Stimulated activated naive CD8-positive, alpha-beta T cell treated with anti-CD3 and anti-CD28 coated beads, Interleukin-15, Interleukin-2, amounts not matched to agents 100 ng/mL and 50 ng/mL, for 24 hours (primary cell): Measurements from ENCODE around the gene IFIH1.

Experiments
- H3K27ac Mint-ChIP-seq: one replicate; pipeline ENCODE4 v1.8.0; 2021; ENCODE audit warnings: mild to moderate bottlenecking, mixed read lengths
- H3K27me3 Mint-ChIP-seq: one replicate; pipeline ENCODE4 v1.8.0; 2021; ENCODE audit warnings: mixed read lengths
- H3K36me3 Mint-ChIP-seq: one replicate; pipeline ENCODE4 v1.8.0; 2021; ENCODE audit warnings: low read depth, mixed read lengths
- H3K4me1 Mint-ChIP-seq: one replicate; pipeline ENCODE4 v1.8.0; 2021; ENCODE audit warnings: low read depth, mixed read lengths
- H3K4me3 Mint-ChIP-seq: one replicate; pipeline ENCODE4 v1.8.0; 2021; ENCODE audit warnings: mild to moderate bottlenecking, mixed read lengths
- H3K9me3 Mint-ChIP-seq: one replicate; pipeline ENCODE4 v1.8.0; 2021; ENCODE audit warnings: mixed read lengths

The IFIH1 gene

DNA sequence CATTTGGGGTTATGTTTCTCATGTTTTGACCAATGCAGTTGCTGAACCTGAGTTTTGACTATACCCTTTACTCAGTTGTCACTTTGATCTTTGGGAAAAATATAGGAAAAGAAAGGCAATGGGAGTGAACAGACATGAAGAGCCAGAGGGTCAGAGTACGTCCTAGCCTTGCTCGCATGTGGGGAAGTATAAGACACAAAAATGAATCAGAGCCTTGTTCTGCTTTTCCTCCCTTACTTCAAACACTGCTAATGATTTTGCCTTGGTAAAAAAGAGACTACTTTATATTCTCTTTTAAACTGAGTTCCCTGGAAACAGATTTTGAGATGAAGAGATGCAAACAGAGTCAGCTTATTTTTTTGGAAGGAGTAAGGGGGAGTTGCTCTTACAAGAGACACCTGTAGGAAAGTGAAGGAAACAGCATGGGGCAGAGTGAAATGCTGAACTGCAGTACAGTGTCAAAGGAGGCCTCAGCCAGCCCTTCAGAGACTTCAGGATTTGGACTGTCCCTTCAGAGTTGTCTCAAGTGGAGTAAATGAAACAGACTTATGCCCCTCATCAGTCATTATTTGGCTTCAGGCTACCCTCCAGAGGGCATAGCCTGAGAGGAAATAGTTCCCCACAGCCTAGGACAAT is 64.1 kb downstream of the IFIH1 start:
- H3K36me3 Mint-ChIP-seq = no peaks in the 10 kb centered on the region
- peaks cover 6% of the 10 kb centered on the region for H3K27me3 Mint-ChIP-seq
- H3K4me1 Mint-ChIP-seq = no peaks in the 10 kb centered on the region
- H3K27ac Mint-ChIP-seq = no peak overlapping the region
- no peak overlapping the region for H3K4me3 Mint-ChIP-seq
- peaks cover 6% of the 10 kb centered on the region for H3K9me3 Mint-ChIP-seq

GRCh38 chr2:162253435-162253834 is 65.0 kb downstream of the IFIH1 start:
- Mint-ChIP-seq H3K4me1 (no peaks in the 10 kb centered on the region), H3K27me3 (peaks cover 9% of the 10 kb centered on the region), H3K4me3 (no peak overlapping the region), H3K9me3 (peaks cover 6% of the 10 kb centered on the region), H3K36me3 (no peaks in the 10 kb centered on the region), H3K27ac (no peak overlapping the region)

- Mint-ChIP-seq H3K27me3 (peaks cover 14% of the 10 kb centered on the region), H3K36me3 (no peaks in the 10 kb centered on the region), H3K27ac (no peak overlapping the region), H3K9me3 (peaks cover 6% of the 10 kb centered on the region), H3K4me1 (no peaks in the 10 kb centered on the region), H3K4me3 (no peak overlapping the region)
Measured at GRCh38 chr2:162252153-162252552, 66.3 kb downstream of the IFIH1 start.

- H3K9me3 Mint-ChIP-seq = peaks cover 6% of the 10 kb centered on the region
- H3K27ac Mint-ChIP-seq = no peak overlapping the region
Measured at GRCh38 chr2:162245781-162246180, 72.7 kb downstream of the IFIH1 start.

DNA sequence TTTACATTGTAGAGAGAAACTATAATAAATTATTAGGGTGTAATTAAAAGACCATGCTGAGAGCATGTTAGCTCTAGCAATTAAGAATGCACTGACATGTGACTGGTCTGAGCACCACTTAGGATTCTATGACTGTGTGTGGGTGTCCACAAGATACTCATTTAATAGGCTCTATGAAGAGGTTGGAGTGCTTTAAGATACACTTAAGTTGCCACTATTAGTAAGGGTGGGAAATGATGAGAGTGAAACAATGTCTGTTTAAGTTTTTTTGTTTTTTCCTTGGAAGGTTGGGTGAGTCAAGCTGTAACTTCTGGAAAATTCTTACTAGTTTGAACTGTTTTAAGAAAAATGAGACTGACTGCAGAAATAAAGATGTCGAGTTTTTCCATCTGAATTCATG is 73.4 kb downstream of the IFIH1 start:
- Mint-ChIP-seq H3K36me3 (no peaks in the 10 kb centered on the region), H3K9me3 (peaks cover under 1% of the 10 kb centered on the region), H3K4me1 (no peaks in the 10 kb centered on the region), H3K4me3 (no peak overlapping the region), H3K27ac (no peak overlapping the region), H3K27me3 (peaks cover 42% of the 10 kb centered on the region)

More at GRCh38 chr2:162245781-162246180, 72.7 kb downstream of the IFIH1 start:
- H3K27me3 Mint-ChIP-seq = peaks cover 40% of the 10 kb centered on the region
- no peaks in the 10 kb centered on the region for H3K4me1 Mint-ChIP-seq
- H3K4me3 Mint-ChIP-seq = no peak overlapping the region
- no peaks in the 10 kb centered on the region for H3K36me3 Mint-ChIP-seq

DNA sequence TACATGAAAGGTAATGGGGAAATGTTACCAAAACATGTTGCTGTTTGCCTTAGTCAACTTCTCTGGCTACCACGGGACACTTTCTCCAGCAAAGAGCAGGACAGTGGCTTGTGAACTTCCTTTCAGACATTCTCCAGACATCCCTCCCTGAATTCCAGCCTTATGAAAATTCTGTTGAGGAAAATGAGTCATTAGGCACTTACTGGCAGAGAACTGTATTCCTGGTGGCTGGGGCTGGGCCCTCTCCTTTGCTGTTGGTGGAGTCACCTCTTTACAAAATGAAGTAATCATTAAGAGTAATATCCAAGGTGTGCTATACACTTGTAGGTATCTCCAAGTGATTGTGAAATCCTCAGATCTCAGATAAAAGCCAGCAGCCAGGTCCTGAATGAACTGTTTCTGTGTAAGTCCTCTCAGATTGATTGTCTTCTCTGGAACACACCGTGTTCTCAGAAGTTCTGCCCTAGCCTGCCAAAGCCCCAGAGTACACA is 73.9 kb downstream of the IFIH1 start:
- Mint-ChIP-seq H3K9me3 (no peaks in the 10 kb centered on the region), H3K27me3 (peaks cover 46% of the 10 kb centered on the region), H3K4me3 (no peak overlapping the region), H3K36me3 (no peaks in the 10 kb centered on the region), H3K27ac (no peak overlapping the region), H3K4me1 (no peaks in the 10 kb centered on the region)

- Mint-ChIP-seq H3K4me3 (no peak overlapping the region), H3K27ac (no peak overlapping the region), H3K36me3 (no peaks in the 10 kb centered on the region), H3K27me3 (peaks cover 46% of the 10 kb centered on the region), H3K4me1 (no peaks in the 10 kb centered on the region), H3K9me3 (no peaks in the 10 kb centered on the region)
Measured at GRCh38 chr2:162243715-162244114, 74.8 kb downstream of the IFIH1 start.

GRCh38 chr2:162243294-162243693 is 75.2 kb downstream of the IFIH1 start, which contains the start of gene FAP:
Gene FAP (minus strand): TSS chr2:162243445. CDS start chr2:162243327, 118 bp downstream.
- Mint-ChIP-seq H3K36me3 (no peaks in the 10 kb centered on the region), H3K4me1 (no peaks in the 10 kb centered on the region), H3K27ac (no peak within 1 kb of the TSS), H3K27me3 (peaks cover 46% of the 10 kb centered on the region), H3K4me3 (no peak within 1 kb of the TSS), H3K9me3 (no peaks in the 10 kb centered on the region)

DNA sequence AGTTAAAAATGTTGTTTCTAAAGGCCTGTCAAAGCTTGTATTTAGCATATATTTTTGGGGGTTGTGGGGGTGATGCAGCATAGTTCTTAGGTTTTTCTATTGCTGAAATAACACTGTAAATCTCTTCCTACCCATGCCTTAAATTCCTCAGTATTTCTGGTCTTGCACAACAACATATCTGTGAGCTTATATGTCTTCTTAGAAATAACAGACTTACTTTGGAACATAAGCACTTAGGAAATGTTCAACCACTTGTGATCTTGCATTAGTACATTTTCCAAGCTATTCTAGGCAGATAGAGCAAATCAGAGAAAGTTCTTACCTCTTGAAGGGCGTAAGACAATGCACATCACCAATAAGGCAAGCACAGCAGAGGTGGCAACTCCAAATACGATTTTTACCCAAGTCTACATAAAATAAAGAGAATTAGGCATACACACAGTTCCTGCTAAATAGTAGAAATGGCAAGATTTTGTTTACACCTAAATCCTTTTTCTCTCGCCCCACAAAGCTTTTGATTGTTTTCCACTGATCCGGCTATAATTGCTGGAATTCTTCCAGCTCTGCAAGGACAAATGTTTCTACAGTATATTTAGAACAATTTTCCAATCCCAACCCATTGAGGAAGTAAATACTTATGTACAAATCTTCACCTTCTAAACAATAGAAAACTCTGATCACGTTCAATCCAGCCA is 75.8 kb downstream of the IFIH1 start:
- Mint-ChIP-seq H3K36me3 (no peaks in the 10 kb centered on the region), H3K27ac (no peak overlapping the region), H3K9me3 (no peaks in the 10 kb centered on the region), H3K4me3 (no peak overlapping the region), H3K27me3 (peaks cover 46% of the 10 kb centered on the region), H3K4me1 (no peaks in the 10 kb centered on the region)

DNA sequence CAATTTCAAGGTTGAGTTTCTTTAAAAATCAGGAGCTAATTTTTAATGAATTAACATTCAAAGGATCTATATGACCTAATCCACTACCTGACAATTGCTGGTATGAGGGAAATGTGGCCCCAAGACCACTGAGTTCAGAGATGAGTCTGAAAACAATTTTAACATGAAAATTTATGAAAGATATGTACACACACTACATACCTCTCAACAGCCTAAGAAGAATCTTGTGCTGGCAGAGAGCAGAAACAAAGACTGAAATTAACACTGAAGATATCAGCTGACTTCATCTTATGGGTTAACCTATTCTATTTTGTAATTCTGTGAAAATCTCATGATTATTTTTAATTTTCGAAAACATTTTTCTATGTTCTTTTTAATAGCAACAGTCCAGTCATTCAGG is 76.9 kb downstream of the IFIH1 start:
- peaks cover 46% of the 10 kb centered on the region for H3K27me3 Mint-ChIP-seq
- H3K36me3 Mint-ChIP-seq = no peaks in the 10 kb centered on the region
- H3K27ac Mint-ChIP-seq = no peak overlapping the region
- H3K4me1 Mint-ChIP-seq = no peaks in the 10 kb centered on the region
- no peak overlapping the region for H3K4me3 Mint-ChIP-seq
- no peaks in the 10 kb centered on the region for H3K9me3 Mint-ChIP-seq

DNA sequence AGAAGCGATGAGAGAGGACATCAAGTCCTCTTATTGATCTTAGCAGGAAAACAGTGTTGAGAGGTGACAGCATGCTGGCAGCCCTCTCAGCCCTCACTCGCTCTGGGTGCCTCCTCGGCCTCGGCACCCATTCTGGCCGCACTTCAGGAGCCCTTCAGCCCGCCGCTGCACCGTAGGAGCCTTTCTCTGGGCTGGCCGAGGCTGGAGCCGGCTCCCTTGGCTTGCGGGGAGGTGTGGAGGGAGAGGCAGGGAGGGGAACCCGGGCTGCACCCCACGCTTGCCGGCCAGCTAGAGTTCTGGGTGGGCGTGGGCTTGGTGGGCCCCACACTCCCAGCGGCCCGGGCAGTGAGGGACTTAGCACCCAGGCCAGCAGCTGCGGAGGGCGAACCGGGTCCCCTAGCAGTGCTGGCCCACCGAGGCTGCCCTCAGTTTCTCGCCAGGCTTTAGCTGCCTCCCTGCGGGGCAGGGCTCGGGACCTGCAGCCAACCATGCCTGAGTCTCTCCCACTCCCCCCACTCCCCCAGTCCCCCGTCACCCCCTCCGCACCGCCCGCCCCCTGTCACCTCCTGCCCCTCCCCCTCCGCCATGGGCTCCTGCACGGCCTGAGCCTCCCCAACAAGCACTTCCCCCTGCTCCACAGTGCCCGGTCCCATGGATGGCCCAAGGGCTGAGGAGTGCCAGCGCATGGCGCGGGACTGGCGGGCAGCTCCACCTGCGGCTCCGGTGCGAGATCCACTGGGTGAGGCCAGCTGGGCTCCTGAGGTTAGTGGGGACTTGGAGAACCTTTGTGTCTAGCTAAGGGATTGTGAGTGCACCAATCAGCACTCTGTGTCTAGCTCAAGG is 83.6 kb downstream of the IFIH1 start:
- Mint-ChIP-seq H3K4me3 (no peak overlapping the region), H3K4me1 (no peaks in the 10 kb centered on the region), H3K9me3 (peaks cover 3% of the 10 kb centered on the region), H3K36me3 (no peaks in the 10 kb centered on the region), H3K27ac (no peak overlapping the region), H3K27me3 (peaks cover 27% of the 10 kb centered on the region)

DNA sequence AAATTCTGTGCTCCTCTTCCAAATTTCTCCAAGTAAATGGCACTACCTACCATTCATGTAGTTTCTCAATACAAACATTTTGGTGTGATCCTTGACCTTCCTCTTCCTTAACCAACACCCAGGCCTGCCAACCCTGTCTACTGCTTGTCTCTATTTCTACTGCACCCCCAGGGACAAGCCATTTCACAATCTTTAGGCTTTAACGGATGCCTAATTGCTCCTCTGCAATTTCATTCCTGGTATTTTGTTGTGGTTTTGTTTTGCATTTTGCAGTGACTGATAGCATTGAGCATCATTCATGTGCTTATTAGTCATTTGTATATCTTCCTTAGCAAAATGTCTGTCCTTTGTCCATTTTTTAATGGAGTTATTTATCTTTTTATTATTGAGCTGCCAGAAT is 85.3 kb downstream of the IFIH1 start:
- H3K4me1 Mint-ChIP-seq = no peaks in the 10 kb centered on the region
- H3K27ac Mint-ChIP-seq = no peak overlapping the region
- H3K27me3 Mint-ChIP-seq = peaks cover 19% of the 10 kb centered on the region
- H3K36me3 Mint-ChIP-seq = no peaks in the 10 kb centered on the region
- no peak overlapping the region for H3K4me3 Mint-ChIP-seq
- peaks cover 3% of the 10 kb centered on the region for H3K9me3 Mint-ChIP-seq

DNA sequence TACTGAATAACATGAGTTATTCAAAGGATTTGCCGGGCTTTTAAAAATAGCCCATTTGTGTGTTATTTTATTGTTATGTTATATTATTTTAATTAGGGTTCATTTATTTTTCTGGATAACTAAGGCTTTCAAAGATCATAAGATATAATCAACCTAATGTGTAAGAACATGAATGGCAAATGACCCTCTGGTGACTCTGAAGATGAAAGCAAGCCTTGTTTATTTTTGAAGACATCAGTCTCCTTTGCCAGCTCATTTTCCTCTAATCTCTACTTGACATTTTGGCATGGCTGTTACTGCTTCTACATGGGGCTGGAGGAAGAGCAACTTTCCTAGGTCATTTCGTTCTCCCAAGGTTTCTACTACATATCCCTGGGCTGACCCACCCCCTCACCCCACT is 85.8 kb downstream of the IFIH1 start:
- H3K27me3 Mint-ChIP-seq = peaks cover 22% of the 10 kb centered on the region
- H3K4me3 Mint-ChIP-seq = no peak overlapping the region
- H3K36me3 Mint-ChIP-seq = no peaks in the 10 kb centered on the region
- no peak overlapping the region for H3K27ac Mint-ChIP-seq
- H3K9me3 Mint-ChIP-seq = peaks cover 3% of the 10 kb centered on the region
- no peaks in the 10 kb centered on the region for H3K4me1 Mint-ChIP-seq

DNA sequence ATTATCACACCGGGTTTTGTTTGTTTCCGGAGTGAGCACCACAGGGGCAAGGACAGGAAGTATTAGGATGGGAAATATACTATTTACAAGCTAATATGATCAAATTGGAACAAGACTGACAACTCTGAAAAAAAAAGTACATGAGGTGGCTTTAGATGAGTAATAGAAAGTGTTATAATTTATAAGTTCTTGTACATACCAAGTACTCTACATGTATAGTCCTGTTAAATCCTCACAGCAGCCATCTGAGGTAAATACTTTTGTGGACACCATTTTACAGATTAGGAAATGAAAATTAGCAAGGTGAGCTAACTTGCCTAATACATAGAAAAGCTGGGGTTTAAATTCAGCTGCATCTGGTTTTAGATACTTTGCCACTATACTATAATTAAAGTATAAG is 86.5 kb downstream of the IFIH1 start:
- H3K27me3 Mint-ChIP-seq = peaks cover 23% of the 10 kb centered on the region
- no peak overlapping the region for H3K4me3 Mint-ChIP-seq
- peaks cover 3% of the 10 kb centered on the region for H3K9me3 Mint-ChIP-seq
- no peak overlapping the region for H3K27ac Mint-ChIP-seq
- no peaks in the 10 kb centered on the region for H3K36me3 Mint-ChIP-seq
- no peaks in the 10 kb centered on the region for H3K4me1 Mint-ChIP-seq

- no peak overlapping the region for H3K27ac Mint-ChIP-seq
- H3K27me3 Mint-ChIP-seq = peaks cover 18% of the 10 kb centered on the region
- H3K36me3 Mint-ChIP-seq = no peaks in the 10 kb centered on the region
- H3K4me3 Mint-ChIP-seq = no peak overlapping the region
- peaks cover 2% of the 10 kb centered on the region for H3K9me3 Mint-ChIP-seq
- H3K4me1 Mint-ChIP-seq = no peaks in the 10 kb centered on the region
Measured at GRCh38 chr2:162230761-162231160, 87.7 kb downstream of the IFIH1 start.
